ENCODE measurements around the gene MPRIP.

- TF ChIP-seq CTCF (IDR thresholded peaks at IDR 0.05; ENCODE audit: borderline replicate concordance, extremely low read depth, low read length, poor library complexity, severe bottlenecking) (no peak), EZH2 (IDR thresholded peaks at IDR 0.05; ENCODE audit: borderline replicate concordance, low read depth, low read length, severe bottlenecking) (no peak)
Observed at GRCh38 chr17:16999931-17000625, 42.2 kb upstream of the MPRIP start.

Measured in DND-41 (cell line).